ENCODE measurements around the gene KLC1. TPM values are rescaled to one million over a fixed set of nuclear protein-coding genes. Genes with fewer than 3 reads are reported as not detected.
A peak's percentile ranks its signal among the peaks of the same experiment; 100 is the strongest.

The KLC1 gene
- total RNA-seq, 2 donors from 2014 or later = 168 to 287 TPM

DNA sequence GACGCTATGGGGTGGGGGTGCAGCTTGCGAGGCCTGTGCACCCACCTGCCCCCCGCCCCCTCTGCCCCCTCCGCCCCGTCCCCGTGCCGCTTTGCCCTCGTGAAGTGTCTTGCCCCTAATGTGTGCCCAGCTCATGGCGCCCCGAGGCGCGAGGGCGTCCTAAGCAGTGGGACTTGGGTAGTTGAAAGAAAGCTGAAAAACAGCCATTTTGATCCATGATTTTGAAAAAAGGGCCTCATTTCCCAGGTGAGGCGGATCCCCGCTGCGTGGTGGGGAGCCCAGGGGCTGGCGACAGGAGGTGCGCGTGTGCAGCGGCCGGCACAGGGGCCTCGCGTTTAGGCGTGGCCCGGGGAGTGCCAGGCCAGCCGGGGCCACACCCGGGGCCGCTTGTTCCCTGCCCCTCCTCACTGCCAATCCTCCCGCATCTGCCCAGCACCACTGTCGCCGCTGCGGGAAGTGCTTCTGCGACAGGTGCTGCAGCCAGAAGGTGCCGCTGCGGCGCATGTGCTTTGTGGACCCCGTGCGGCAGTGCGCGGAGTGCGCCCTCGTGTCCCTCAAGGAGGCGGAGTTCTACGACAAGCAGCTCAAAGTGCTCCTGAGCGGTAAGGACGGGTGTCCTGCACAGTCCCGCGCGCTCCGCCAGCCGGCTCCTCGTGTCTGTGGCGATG lies 98.4 kb downstream of the KLC1 start:
- intact Hi-C loops (cut with DNase I) = no loop called here
- H3K36me3 ChIP-seq = no peaks in the 10 kb centered on the region

DNA sequence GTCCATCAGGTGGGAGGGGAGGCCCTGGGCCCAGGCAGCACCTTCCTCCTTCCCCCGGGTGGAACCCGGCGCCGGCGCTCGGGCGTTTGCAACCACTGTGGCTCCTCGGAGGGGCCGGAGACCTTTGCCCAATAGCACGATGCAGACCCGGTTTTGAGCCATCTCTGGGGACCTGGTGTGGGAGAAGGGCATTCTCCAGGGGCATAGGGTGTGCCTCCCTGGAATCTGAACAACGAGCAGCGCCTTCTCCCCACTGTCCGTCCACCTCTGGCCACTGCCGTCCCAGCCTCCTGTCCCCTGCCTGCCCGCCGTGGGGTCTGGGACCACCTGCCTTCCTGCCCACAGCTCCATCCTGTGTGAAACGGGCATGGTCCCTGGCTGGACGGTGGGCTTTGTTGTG lies 99.1 kb downstream of the KLC1 start:
- intact Hi-C loops (cut with DNase I) = no loop called here
- peak overlapping the region; percentile 88 for H3K27ac ChIP-seq
- H3K27me3 ChIP-seq (replicated peaks; ENCODE audit: insufficient read depth) = no peaks in the 10 kb centered on the region
- TF ChIP-seq POLR2A (IDR thresholded peaks at IDR 0.05) (no peak), POLR2AphosphoS5 (IDR thresholded peaks at IDR 0.05) (no peak)
- TF ChIP-seq, protein P1, sequence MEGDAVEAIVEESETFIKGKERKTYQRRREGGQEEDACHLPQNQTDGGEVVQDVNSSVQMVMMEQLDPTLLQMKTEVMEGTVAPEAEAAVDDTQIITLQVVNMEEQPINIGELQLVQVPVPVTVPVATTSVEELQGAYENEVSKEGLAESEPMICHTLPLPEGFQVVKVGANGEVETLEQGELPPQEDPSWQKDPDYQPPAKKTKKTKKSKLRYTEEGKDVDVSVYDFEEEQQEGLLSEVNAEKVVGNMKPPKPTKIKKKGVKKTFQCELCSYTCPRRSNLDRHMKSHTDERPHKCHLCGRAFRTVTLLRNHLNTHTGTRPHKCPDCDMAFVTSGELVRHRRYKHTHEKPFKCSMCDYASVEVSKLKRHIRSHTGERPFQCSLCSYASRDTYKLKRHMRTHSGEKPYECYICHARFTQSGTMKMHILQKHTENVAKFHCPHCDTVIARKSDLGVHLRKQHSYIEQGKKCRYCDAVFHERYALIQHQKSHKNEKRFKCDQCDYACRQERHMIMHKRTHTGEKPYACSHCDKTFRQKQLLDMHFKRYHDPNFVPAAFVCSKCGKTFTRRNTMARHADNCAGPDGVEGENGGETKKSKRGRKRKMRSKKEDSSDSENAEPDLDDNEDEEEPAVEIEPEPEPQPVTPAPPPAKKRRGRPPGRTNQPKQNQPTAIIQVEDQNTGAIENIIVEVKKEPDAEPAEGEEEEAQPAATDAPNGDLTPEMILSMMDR (IDR thresholded peaks at IDR 0.05) = no peak
- peaks cover 48% of the 10 kb centered on the region for H3K4me1 ChIP-seq (replicated peaks)
- no peak for DNase-seq (ENCODE audit: low spot score)
- no peak overlapping the region for H3K4me3 ChIP-seq
- no peaks in the 10 kb centered on the region for H3K36me3 ChIP-seq
- 46% methylated on average over 19 of the region's 19 CpGs for WGBS
- no peaks in the 10 kb centered on the region for H3K9me3 ChIP-seq

More for the DNA sequence above, 98.4 kb downstream of the KLC1 start:
- Histone ChIP-seq H3K4me1 (replicated peaks) (peaks cover 48% of the 10 kb centered on the region), H3K9me3 (no peaks in the 10 kb centered on the region), H3K27ac (peak overlapping the region; percentile 88), H3K4me3 (no peak overlapping the region), H3K27me3 (replicated peaks; ENCODE audit: insufficient read depth) (no peaks in the 10 kb centered on the region)
- TF ChIP-seq POLR2AphosphoS5 (IDR thresholded peaks at IDR 0.05) = peak; percentile 68
- TF ChIP-seq, protein P1 (IDR thresholded peaks at IDR 0.05) = peak in 3 of 4 experiments; percentile 60 to 73 (median 68)
- TF ChIP-seq POLR2A (IDR thresholded peaks at IDR 0.05) = no peak
- DNase-seq (ENCODE audit: low spot score) = peak; percentile 75
- 79% methylated on average over 33 of the region's 53 CpGs for WGBS

DNA sequence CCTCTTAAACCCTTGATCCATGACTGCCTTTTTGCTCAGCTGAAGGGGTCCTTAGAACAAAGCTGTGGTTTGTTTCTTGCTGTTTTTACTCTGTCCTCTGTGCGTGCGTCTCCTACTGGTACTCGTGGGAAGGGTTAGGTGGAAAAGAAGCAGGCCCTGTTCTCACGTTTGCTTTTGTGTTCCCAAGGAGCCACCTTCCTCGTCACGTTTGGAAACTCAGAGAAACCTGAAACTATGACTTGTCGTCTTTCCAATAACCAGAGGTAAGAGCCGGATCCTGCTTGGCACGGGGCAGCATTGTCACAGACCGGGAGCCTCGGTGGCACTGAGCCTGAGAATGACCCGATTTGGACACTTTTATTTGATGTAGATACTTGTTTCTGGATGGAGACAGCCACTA lies 99.7 kb downstream of the KLC1 start:
- H3K4me3 ChIP-seq = peak overlapping the region in 1 of 2 donors; percentile 5
- no peaks in the 10 kb centered on the region for H3K27me3 ChIP-seq (replicated peaks; ENCODE audit: insufficient read depth)
- no peaks in the 10 kb centered on the region for H3K9me3 ChIP-seq
- H3K4me1 ChIP-seq (replicated peaks) = peaks cover 47% of the 10 kb centered on the region
- peak overlapping the region; percentile 88 for H3K27ac ChIP-seq
- peak; percentile 91 for DNase-seq (ENCODE audit: low spot score)
- intact Hi-C loops (cut with DNase I) = no loop called here
- TF ChIP-seq POLR2AphosphoS5 (IDR thresholded peaks at IDR 0.05) = peak; percentile 91
- no peak for TF ChIP-seq POLR2A (IDR thresholded peaks at IDR 0.05)
- TF ChIP-seq, protein P1 (IDR thresholded peaks at IDR 0.05) = peak in 3 of 4 experiments; percentile 34 to 64 (median 54)
- WGBS = 27% methylated on average over 12 of the region's 12 CpGs
- no peaks in the 10 kb centered on the region for H3K36me3 ChIP-seq

DNA sequence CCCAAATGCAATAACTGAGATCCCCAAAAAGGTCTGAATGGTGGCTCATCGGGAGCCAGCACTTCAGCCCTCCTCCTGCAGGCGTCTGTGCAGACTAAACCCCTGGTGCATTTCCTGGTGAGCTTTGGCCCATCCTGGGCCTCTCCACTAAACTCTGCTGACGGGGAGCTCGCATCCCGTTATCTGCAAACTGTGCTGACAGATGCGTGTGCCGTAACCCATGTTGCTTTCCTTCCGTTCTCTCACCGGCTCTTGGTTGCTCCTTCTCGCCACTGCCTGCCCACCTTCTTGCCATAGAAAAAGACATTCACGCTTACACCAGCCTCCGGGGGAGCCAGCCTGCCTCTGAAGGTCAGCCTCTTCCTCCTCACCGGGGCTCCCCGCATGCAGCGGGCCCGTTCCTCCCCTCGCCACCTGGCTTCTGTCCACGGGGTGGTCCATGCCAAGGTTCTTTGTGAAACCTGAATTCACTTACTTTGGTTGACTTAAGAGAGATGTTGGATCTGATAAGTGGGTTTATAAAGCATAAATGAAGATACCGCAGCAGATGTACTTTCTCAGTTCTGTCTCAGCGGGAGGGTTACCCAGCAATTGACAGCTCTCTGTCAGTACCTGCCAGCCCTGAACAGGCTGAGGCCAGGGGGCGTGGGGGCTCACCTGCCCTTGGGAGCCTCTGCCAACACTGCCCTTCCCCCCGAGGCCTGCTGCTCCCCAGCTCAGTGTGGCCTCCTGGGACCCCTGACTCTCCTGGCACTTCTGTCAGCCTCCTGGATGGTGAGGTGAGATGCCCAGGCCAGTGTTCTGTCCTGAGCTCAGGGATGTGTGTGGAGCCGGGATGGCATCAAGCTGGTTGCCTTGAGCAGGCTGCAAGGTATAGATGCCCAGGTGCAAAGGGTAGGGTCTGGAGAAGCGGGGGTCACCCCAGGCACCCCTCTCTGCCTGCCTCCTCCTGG lies 100.8 kb downstream of the KLC1 start:
- TF ChIP-seq, protein P1 (IDR thresholded peaks at IDR 0.05) = no peak
- TF ChIP-seq POLR2A (IDR thresholded peaks at IDR 0.05) (no peak), POLR2AphosphoS5 (IDR thresholded peaks at IDR 0.05) (no peak)

More for the DNA sequence above, 100.8 kb downstream of the KLC1 start:
- Histone ChIP-seq H3K4me1 (replicated peaks) (peaks cover 42% of the 10 kb centered on the region), H3K4me3 (peak overlapping the region in 1 of 2 donors; percentile 5), H3K36me3 (no peaks in the 10 kb centered on the region), H3K9me3 (no peaks in the 10 kb centered on the region), H3K27me3 (replicated peaks; ENCODE audit: insufficient read depth) (no peaks in the 10 kb centered on the region), H3K27ac (peak overlapping the region; percentile 88)
- WGBS = 30% methylated on average over 23 of the region's 24 CpGs
- intact Hi-C loops (cut with DNase I) = no loop called here
- DNase-seq (ENCODE audit: low spot score) = no peak
